ENCODE data around the gene ANKRD45.
"Not testable (repeated sequence)": the region's sequence is repeated elsewhere in the genome, so short reads cannot be mapped to it uniquely, and the experiment has no call there.

Gene ANKRD45

GRCh38 chr1:173669491-173669941, at the start of gene ANKRD45:
Gene ANKRD45 (minus strand): TSS chr1:173669851. CDS start chr1:173659418, 10,433 bp downstream.
- peak; percentile 79 for DNase-seq (ENCODE audit: low spot score)

GRCh38 chr1:173717238-173717637, 47.6 kb upstream of the ANKRD45 start:
- DNase-seq (ENCODE audit: low spot score), result no peak

GRCh38 chr1:173715538-173715844, 45.8 kb upstream of the ANKRD45 start:
- DNase-seq (ENCODE audit: low spot score), result no peak

- peak; percentile 87 for DNase-seq (ENCODE audit: low spot score)
These were observed 45.3 kb upstream of the ANKRD45 start, which contains the start of gene KLHL20 for GRCh38 chr1:173714759-173715537. Gene KLHL20 (plus strand): TSS chr1:173714981. CDS start chr1:173716044, 1,063 bp downstream.

GRCh38 chr1:173714441-173714758, 44.7 kb upstream of the ANKRD45 start:
- DNase-seq (ENCODE audit: low spot score), result no peak

GRCh38 chr1:173708787-173709186, 39.1 kb upstream of the ANKRD45 start:
- DNase-seq (ENCODE audit: low spot score), result no peak

- DNase-seq (ENCODE audit: low spot score), result no peak
These were observed 35.5 kb upstream of the ANKRD45 start for GRCh38 chr1:173705117-173705516.

- no peak for DNase-seq (ENCODE audit: low spot score)
These were observed 33.1 kb upstream of the ANKRD45 start for GRCh38 chr1:173702736-173703135.

GRCh38 chr1:173701299-173701698, 31.6 kb upstream of the ANKRD45 start:
- DNase-seq (ENCODE audit: low spot score), result not testable (repeated sequence)

GRCh38 chr1:173693238-173693637, 23.6 kb upstream of the ANKRD45 start:
- no peak for DNase-seq (ENCODE audit: low spot score)

- no peak for DNase-seq (ENCODE audit: low spot score)
These were observed 18.6 kb upstream of the ANKRD45 start for GRCh38 chr1:173688300-173688699.

GRCh38 chr1:173685121-173685520, 15.5 kb upstream of the ANKRD45 start:
- DNase-seq (ENCODE audit: low spot score), result not testable (repeated sequence)

- not testable (repeated sequence) for DNase-seq (ENCODE audit: low spot score)
These were observed 14.2 kb upstream of the ANKRD45 start for GRCh38 chr1:173683838-173684237.

GRCh38 chr1:173682184-173682583, 12.5 kb upstream of the ANKRD45 start:
- DNase-seq (ENCODE audit: low spot score), result no peak

GRCh38 chr1:173680152-173680551, 10.5 kb upstream of the ANKRD45 start:
- not testable (repeated sequence) for DNase-seq (ENCODE audit: low spot score)

- not testable (repeated sequence) for DNase-seq (ENCODE audit: low spot score)
These were observed 4.8 kb upstream of the ANKRD45 start for GRCh38 chr1:173674496-173674895.

- DNase-seq (ENCODE audit: low spot score), result no peak
These were observed 3.0 kb downstream of the ANKRD45 start for GRCh38 chr1:173666646-173667045.

GRCh38 chr1:173663159-173663558, 6.5 kb downstream of the ANKRD45 start:
- DNase-seq (ENCODE audit: low spot score), result no peak

- no peak for DNase-seq (ENCODE audit: low spot score)
These were observed 7.9 kb downstream of the ANKRD45 start for GRCh38 chr1:173661763-173662162.

- DNase-seq (ENCODE audit: low spot score), result no peak
These were observed 8.4 kb downstream of the ANKRD45 start for GRCh38 chr1:173661271-173661670.

- DNase-seq (ENCODE audit: low spot score), result no peak
These were observed 9.3 kb downstream of the ANKRD45 start for GRCh38 chr1:173660306-173660705.

GRCh38 chr1:173648880-173649605, 20.6 kb downstream of the ANKRD45 start:
- DNase-seq (ENCODE audit: low spot score), result no peak

GRCh38 chr1:173646656-173647055, 23.0 kb downstream of the ANKRD45 start:
- no peak for DNase-seq (ENCODE audit: low spot score)
